K562 (cell line): Measurements from ENCODE around the gene LEPROT.

Source experiments
- CTCF ChIP-seq, 3 experiments: IDR thresholded peaks in 2 of 3; conservative IDR thresholded peaks in 1 of 3; 2 replicates each; pipeline ENCODE4 v1.5.1; 2011 to 2012; ENCODE audit warnings: low read length in 3 of 3, mild to moderate bottlenecking in 3 of 3, control low read depth in 2 of 3, improper control_type of control experiment in 1 of 3, inconsistent platforms in 1 of 3, low read depth in 1 of 3, mixed read lengths in 1 of 3, moderate library complexity in 1 of 3; ENCODE audit not compliant: insufficient read depth in 2 of 3
- EGR1 ChIP-seq: fragments of 450-650 bp; conservative IDR thresholded peaks from 2 replicates; pipeline ENCODE4 v1.6.1; 2017; ENCODE audit warnings: mild to moderate bottlenecking
- EP300 ChIP-seq: IDR thresholded peaks from 2 replicates; pipeline ENCODE4 v1.6.1; 2012; ENCODE audit warnings: low read length, improper control_type of control experiment
- HBP1 ChIP-seq: fragments of 450-650 bp; formaldehyde crosslinking; IDR thresholded peaks from 2 replicates; pipeline ENCODE4 v1.4.0; 2022; ENCODE audit warnings: missing genetic modification characterization
- MCM7 ChIP-seq, 2 experiments: fragments of 450-650 bp; IDR thresholded peaks; 2 replicates each; pipeline ENCODE4 v1.6.1; 2016 to 2018
- NRF1 ChIP-seq, 2 experiments: fragments of 450-650 bp; IDR thresholded peaks in 1 of 2; conservative IDR thresholded peaks in 1 of 2; 2 replicates each; pipeline ENCODE4 v1.6.1; 2014; ENCODE audit warnings: mild to moderate bottlenecking in 2 of 2
- PRMT5 ChIP-seq: sonication (generic); formaldehyde crosslinking; IDR thresholded peaks from 2 replicates; pipeline ENCODE4 v1.5.0; 2020; ENCODE audit warnings: missing genetic modification reagents
- RBBP5 ChIP-seq: fragments of 200-600 bp; sonication (generic); IDR thresholded peaks from 2 replicates; pipeline ENCODE4 v1.6.1; 2012; ENCODE audit warnings: borderline replicate concordance, mild to moderate bottlenecking, low read length, control low read depth, inconsistent platforms; ENCODE audit not compliant: insufficient read depth, poor library complexity, severe bottlenecking
- ZNF444 ChIP-seq: fragments of 250-450 bp; sonication (Bioruptor Pico); IDR thresholded peaks from 2 replicates; pipeline ENCODE4 v1.4.0; 2020; ENCODE audit warnings: mild to moderate bottlenecking, moderate library complexity
- TF ChIP-seq, protein P1 (sequence below), 2 experiments: fragments of 150-350 bp in 1 of 2; IDR thresholded peaks; 2 replicates each; pipeline ENCODE4 v1.6.1; 2012 to 2016; ENCODE audit warnings: low read depth in 2 of 2, low read length in 2 of 2, mild to moderate bottlenecking in 1 of 2, moderate library complexity in 1 of 2
- TF ChIP-seq, protein P2 (sequence below): fragments of 250-450 bp; sonication (Bioruptor Pico); IDR thresholded peaks from 2 replicates; pipeline ENCODE4 v1.5.1; 2021; ENCODE audit warnings: mild to moderate bottlenecking
- TF ChIP-seq, protein P3 (sequence below): sonication (generic); formaldehyde crosslinking; IDR thresholded peaks from 2 replicates; pipeline ENCODE4 v1.8.1; 2023; ENCODE audit warnings: mild to moderate bottlenecking, missing genetic modification reagents

GRCh38 chr1:65471861-65472332 is 51.4 kb downstream of the LEPROT start:
- TF ChIP-seq EGR1 (no peak), HBP1 (CRISPR knock-in tag) (no peak), RBBP5 (no peak), PRMT5 (CRISPR knock-in tag) (no peak), EP300 (no peak), ZNF444 (CRISPR knock-in tag) (no peak), MCM7 (IDR thresholded peaks at IDR 0.05) (no peak), CTCF (IDR thresholded peaks at IDR 0.05 in 2 of 3, conservative IDR thresholded peaks at IDR 0.05 in 1 of 3; ENCODE audit: insufficient read depth in 2 of 3, low read depth in 1 of 3, low read length in 3 of 3) (no peak), NRF1 (conservative IDR thresholded peaks at IDR 0.05 in 1 of 2, IDR thresholded peaks at IDR 0.05 in 1 of 2) (no peak)
- TF ChIP-seq, protein P1, sequence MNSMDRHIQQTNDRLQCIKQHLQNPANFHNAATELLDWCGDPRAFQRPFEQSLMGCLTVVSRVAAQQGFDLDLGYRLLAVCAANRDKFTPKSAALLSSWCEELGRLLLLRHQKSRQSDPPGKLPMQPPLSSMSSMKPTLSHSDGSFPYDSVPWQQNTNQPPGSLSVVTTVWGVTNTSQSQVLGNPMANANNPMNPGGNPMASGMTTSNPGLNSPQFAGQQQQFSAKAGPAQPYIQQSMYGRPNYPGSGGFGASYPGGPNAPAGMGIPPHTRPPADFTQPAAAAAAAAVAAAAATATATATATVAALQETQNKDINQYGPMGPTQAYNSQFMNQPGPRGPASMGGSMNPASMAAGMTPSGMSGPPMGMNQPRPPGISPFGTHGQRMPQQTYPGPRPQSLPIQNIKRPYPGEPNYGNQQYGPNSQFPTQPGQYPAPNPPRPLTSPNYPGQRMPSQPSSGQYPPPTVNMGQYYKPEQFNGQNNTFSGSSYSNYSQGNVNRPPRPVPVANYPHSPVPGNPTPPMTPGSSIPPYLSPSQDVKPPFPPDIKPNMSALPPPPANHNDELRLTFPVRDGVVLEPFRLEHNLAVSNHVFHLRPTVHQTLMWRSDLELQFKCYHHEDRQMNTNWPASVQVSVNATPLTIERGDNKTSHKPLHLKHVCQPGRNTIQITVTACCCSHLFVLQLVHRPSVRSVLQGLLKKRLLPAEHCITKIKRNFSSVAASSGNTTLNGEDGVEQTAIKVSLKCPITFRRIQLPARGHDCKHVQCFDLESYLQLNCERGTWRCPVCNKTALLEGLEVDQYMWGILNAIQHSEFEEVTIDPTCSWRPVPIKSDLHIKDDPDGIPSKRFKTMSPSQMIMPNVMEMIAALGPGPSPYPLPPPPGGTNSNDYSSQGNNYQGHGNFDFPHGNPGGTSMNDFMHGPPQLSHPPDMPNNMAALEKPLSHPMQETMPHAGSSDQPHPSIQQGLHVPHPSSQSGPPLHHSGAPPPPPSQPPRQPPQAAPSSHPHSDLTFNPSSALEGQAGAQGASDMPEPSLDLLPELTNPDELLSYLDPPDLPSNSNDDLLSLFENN (IDR thresholded peaks at IDR 0.05; ENCODE audit: low read depth in 2 of 2, low read length in 2 of 2): no peak
- TF ChIP-seq, protein P2, sequence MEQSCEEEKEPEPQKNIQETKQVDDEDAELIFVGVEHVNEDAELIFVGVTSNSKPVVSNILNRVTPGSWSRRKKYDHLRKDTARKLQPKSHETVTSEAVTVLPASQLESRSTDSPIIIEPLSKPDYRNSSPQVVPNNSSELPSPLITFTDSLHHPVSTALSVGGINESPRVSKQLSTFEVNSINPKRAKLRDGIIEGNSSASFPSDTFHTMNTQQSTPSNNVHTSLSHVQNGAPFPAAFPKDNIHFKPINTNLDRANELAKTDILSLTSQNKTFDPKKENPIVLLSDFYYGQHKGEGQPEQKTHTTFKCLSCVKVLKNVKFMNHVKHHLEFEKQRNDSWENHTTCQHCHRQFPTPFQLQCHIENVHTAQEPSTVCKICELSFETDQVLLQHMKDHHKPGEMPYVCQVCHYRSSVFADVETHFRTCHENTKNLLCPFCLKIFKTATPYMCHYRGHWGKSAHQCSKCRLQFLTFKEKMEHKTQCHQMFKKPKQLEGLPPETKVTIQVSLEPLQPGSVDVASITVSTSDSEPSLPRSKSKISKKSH (CRISPR knock-in tag): no peak
- TF ChIP-seq, protein P3, sequence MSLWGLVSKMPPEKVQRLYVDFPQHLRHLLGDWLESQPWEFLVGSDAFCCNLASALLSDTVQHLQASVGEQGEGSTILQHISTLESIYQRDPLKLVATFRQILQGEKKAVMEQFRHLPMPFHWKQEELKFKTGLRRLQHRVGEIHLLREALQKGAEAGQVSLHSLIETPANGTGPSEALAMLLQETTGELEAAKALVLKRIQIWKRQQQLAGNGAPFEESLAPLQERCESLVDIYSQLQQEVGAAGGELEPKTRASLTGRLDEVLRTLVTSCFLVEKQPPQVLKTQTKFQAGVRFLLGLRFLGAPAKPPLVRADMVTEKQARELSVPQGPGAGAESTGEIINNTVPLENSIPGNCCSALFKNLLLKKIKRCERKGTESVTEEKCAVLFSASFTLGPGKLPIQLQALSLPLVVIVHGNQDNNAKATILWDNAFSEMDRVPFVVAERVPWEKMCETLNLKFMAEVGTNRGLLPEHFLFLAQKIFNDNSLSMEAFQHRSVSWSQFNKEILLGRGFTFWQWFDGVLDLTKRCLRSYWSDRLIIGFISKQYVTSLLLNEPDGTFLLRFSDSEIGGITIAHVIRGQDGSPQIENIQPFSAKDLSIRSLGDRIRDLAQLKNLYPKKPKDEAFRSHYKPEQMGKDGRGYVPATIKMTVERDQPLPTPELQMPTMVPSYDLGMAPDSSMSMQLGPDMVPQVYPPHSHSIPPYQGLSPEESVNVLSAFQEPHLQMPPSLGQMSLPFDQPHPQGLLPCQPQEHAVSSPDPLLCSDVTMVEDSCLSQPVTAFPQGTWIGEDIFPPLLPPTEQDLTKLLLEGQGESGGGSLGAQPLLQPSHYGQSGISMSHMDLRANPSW (CRISPR knock-in tag): no peak
